Effector CD4-positive, alpha-beta T cell (primary cell): Measurements from ENCODE around the gene OR4K14. TPM values are rescaled to one million over a fixed set of nuclear protein-coding genes. Genes with fewer than 3 reads are reported as not detected.
"Not testable (repeated sequence)": the region's sequence is repeated elsewhere in the genome, so short reads cannot be mapped to it uniquely, and the experiment has no call there.

Source experiments
- DNase-seq: peaks from one replicate; pipeline ENCODE4 v3.0.0-alpha.2; 2020
- total RNA-seq: gene quantifications from one replicate; lab custom pipeline; 2026; lab: John Stamatoyannopoulos, UW

OR4K14 gene, protein sequence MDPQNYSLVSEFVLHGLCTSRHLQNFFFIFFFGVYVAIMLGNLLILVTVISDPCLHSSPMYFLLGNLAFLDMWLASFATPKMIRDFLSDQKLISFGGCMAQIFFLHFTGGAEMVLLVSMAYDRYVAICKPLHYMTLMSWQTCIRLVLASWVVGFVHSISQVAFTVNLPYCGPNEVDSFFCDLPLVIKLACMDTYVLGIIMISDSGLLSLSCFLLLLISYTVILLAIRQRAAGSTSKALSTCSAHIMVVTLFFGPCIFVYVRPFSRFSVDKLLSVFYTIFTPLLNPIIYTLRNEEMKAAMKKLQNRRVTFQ
- not detected for total RNA-seq

DNA sequence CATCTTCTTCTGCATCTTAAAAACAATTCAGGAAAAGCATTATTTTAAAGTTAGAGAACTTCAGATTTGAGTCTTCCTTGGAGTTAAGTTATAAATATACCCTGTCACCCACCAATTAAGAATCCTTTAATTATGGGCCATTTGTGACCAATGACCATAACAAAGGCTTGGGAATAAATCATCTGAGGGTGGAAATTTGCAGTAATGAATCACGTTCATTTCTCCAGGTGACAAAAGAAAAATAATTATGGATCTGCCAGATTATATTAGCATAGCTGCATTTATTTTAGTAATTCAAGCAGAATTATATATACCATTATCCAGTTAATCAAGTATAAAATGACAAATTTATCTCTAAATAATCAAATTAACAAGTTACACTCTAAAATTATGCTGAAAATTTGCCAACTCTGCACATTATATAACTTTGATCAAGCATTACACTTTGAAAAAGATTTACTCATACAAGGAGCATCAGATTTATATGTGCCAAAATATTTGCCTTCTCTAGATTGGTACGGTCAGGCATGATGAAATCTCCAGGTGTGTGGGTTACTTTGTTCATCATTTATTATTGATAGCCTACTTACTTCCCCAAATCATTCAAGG, at the start of gene OR4K14:
OR4K14 (minus strand) TSS at position 51 of the 609 bp plus-strand sequence. CDS start 4,114 bp downstream, outside the sequence.
- no peak for DNase-seq

DNA sequence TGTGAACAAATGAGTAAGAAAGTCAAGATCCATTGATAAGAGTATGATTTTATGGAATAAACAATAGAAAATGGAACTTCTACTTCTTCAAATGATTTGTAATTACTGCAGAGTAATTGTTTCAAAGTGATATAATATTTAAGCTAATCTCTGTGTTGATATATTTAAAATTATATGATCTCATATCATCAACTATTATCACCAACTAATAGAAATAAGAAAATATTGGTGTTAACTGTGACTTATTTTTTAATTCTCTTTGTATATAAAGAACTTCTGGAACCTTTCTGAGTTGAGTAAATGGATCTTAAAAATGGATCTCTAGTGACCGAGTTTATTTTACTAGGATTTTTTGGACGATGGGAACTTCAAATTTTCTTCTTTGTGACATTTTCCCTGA, 40.6 kb upstream of the OR4K14 start, which contains the start of gene OR4L1:
OR4L1 (plus strand) TSS at position 301 of the 400 bp plus-strand sequence; CDS start at position 301, 0 bp downstream.
- no peak for DNase-seq

DNA sequence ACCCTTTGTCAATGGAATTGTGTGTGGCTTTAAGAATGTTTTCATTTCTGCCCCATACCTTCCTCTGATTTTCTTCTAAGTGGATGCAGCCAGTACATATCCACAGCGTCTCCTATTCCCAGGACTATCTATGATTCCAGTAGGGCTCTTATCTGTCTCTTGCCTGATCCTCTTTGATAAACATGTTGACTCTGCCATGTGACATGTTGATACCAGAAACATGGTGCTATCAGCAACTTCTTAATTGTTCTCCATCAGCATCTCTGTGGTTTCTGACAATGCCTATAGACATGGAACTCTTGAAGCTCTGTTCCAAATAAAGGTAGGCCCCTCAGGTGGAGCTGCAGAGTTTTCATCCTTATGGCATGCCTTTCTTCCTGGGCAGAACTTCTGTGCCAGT, 29.1 kb upstream of the OR4K14 start:
- DNase-seq: no peak

DNA sequence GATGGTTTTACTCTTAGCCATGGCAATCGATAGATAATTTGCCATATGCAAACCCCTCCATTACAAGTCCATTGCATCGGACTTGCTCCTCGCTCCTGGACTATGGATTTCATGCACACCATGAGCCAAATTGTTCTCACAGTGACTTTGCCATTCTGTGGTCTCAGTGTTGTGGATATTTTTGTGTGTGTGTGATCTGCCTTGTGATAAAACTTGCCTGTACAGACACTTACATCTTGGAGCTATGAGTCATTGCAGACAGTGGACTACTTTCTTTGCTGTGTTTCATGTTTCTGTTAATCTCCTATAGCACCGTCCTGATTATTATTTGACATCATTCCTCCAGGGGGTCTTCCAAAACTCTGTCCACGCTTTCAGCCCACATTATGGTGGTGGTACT, 25.1 kb upstream of the OR4K14 start:
- DNase-seq: no peak

DNA sequence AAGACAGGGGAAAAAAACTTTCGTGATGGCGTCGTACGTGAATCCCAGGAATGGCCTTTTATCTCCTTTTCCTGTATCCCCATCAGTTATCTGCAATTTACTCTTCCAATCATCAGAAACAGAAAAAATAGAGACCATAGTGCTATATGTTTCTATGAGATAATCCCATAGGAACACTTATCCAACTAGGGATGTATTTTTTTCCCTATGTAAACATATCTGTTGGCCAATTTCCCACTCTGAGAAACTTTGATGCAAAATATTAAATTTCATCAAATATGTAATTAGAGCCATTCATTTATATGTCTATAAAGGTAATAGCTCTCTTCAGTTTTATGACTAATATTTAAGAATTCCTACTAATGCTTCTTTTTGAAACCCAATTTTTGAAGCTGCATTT, 16.8 kb upstream of the OR4K14 start, which contains the start of gene OR4K13:
OR4K13 (minus strand) TSS at position 101 of the 400 bp plus-strand sequence. CDS start 1,280 bp downstream, outside the sequence.
- DNase-seq: no peak

DNA sequence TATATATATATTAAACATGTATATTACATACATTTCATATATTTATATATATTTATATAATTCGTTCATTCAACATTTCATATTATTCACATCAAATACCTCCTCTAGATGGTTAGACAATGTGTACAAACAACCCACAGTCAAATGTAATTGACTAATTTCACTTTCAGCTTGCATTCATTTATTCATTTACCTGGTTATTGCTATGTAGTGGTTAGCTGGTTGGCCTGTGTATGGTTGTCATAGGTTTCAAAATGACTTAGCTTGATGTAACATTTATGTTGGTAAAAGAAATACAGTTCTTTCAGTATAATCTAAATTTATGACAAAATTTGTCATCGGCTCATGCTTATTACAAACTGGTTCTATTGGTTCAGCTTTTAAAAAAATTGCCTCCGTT, 16.3 kb upstream of the OR4K14 start:
- no peak for DNase-seq

DNA sequence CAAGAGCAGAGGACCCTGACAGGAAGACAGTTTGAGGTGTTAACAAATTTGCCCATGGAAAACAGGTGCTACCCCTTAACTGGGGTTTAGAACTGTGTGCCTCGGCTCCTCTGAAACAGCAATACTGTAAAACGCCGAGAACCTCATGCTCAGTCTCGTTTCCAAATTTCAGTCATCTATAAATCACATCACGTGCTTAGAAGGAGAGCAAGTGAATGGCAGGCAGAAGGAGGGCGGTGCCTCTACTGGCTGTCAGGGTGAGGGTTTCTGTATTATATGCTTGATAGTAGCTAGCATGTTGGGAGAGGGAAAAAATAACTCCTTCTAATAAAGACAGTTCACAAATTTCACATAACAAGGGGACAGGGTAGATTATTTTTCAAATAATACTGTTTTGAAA, 12.0 kb upstream of the OR4K14 start:
- no peak for DNase-seq

DNA sequence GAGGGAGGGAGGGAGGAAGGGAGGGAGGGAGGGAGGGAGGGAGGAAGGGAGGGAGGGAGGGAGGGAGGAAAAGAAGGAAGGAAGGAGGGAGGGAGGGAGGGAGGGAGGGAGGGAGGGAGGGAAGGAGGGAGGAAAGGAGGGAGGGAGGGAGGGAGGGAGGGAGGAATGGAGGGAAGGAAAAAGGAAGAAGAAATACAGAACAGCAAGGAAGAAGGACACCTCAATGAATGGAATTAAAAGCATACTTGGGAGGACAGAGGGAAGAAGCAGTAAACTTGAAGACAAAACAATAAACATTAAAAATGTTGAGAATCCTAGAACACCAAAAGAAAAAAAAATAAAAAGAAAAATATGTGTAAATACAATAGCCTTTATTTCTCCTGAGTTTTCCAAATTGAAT, 11.0 kb downstream of the OR4K14 start:
- DNase-seq: no peak

DNA sequence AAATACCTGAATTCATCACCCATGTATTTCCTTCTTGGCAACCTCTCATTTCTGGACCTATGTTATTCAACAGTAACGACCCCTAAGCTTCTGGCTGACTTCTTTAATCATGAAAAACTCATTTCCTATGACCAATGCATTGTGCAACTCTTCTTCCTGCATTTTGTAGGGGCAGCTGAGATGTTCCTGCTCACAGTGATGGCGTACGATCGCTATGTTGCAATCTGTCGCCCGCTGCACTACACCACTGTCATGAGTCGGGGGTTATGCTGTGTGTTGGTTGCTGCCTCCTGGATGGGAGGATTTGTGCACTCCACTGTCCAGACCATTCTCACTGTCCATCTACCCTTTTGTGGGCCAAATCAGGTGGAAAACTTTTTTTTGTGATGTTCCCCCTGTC, 16.8 kb downstream of the OR4K14 start:
- DNase-seq: no peak

DNA sequence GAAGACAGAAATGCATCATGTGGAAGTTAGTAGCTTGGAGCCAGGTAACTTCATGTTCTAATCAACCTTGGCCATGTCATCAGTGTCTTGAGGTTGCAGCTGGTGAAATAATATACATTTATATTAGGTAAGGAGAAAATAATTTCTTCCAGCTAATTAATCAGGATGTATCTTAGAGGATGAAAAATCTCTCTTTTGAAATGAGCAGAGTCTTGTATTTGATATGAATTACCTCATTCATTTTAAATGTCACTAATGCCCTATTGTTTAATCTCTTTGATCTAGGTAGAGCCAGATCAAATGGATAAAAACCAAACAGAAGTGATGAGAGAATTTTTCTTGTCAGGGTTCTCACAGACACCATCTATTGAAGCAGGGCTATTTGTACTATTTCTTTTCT, 17.2 kb downstream of the OR4K14 start, which contains the start of gene OR4Q2:
OR4Q2 (plus strand) TSS at position 301 of the 400 bp plus-strand sequence.
- no peak for DNase-seq

DNA sequence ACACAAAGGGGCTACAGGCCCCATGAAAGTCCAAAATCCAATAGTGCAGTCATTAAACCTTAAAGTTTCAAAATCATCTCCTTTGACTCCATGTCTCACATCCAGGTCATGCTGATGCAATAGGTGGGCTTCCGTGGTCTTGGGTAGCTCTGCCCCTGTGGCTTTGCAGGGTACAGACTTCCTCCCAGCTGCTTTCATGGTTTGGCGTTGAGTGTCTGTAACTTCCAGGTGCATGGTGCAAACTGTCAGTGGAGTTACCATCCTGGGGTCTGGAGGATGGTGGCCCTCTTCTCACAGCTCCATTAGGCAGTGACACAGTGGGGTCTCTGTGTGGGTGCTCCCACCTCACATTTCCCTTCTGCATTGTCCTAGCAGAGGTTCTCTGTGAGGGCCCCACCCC, 25.7 kb downstream of the OR4K14 start:
- no peak for DNase-seq

DNA sequence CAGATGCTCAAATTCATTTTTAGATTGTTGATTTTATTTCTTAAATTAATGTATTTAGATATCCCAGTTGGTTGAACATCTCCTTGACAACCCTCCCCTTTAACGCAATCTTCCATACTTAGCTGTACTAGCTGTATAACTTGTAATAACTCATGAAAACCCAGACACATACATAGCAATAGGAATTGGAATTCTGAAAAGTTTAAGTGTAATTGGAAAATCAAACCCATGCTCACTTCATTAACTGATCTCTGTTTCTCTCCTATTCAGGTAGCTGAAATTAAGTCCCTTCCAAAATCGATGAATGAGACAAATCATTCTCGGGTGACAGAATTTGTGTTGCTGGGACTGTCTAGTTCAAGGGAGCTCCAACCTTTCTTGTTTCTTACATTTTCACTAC, 43.8 kb downstream of the OR4K14 start, which contains the start of gene OR4K15:
OR4K15 (plus strand) TSS at position 301 of the 400 bp plus-strand sequence; CDS start at position 301, 0 bp downstream.
- no peak for DNase-seq

DNA sequence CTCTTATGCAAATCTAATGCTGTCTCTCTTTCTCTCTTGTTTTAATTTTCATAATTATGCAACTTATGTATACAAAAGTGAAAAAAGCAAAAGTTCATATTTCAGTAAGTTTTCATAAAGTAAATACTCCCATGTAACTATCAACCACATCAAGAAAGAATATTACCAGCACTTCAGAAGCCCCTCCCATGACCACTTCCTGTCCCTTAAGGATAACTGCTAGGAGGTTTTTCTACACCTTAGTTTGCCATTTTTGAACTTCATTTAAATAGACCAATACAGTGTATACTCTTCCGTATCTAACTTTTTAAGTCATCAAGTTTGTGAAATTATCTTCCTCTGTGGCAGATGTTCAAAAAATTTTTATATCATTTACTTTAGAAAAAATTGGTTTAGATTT, 44.3 kb downstream of the OR4K14 start:
- DNase-seq: peak; percentile 3

DNA sequence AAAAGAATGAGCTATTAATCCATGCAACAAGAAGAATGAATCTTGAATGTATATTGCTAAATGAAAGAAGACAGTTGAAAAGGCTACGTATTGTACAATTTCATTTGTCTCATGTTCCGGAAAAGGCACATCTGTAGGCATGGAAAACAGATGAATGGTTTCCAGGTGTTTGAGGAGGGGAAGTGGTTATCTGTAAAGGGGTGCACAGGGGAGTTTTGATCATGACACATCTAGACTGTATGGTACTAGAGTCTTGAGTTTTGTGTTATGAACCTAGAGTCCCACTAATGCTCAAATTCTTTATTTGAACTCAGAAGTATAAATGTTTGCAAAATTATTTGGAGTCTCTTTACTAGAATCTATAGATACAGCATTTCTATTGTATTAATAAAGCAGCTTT, 49.4 kb downstream of the OR4K14 start:
- not testable (repeated sequence) for DNase-seq
